GM04504 (cell line): ENCODE results near the gene CERT1.

Source experiments
- DNase-seq: peaks from one replicate; pipeline ENCODE4 v3.0.0-alpha.2; 2012; ENCODE audit warnings: low read depth

Gene CERT1

GRCh38 chr5:75389430-75389829 is 122.0 kb downstream of the CERT1 start:
- DNase-seq, result no peak

- DNase-seq, result no peak
Observed at GRCh38 chr5:75387806-75388205, 123.6 kb downstream of the CERT1 start.

GRCh38 chr5:75384218-75384617 is 127.2 kb downstream of the CERT1 start:
- no peak for DNase-seq

GRCh38 chr5:75381456-75381855 is 130.0 kb downstream of the CERT1 start:
- no peak for DNase-seq

- no peak for DNase-seq
Observed at GRCh38 chr5:75380099-75380498, 131.3 kb downstream of the CERT1 start.

- no peak for DNase-seq
Observed at GRCh38 chr5:75375414-75375813, 136.0 kb downstream of the CERT1 start.

- no peak for DNase-seq
Observed at GRCh38 chr5:75374394-75374814, 137.0 kb downstream of the CERT1 start.

GRCh38 chr5:75373862-75374261 is 137.6 kb downstream of the CERT1 start:
- no peak for DNase-seq

GRCh38 chr5:75368391-75368790 is 143.0 kb downstream of the CERT1 start:
- DNase-seq, result peak; percentile 17

- peak; percentile 28 for DNase-seq
Observed at GRCh38 chr5:75367401-75367800, 144.0 kb downstream of the CERT1 start.

GRCh38 chr5:75366787-75367186 is 144.6 kb downstream of the CERT1 start:
- DNase-seq, result no peak

- no peak for DNase-seq
Observed at GRCh38 chr5:75365740-75366139, 145.7 kb downstream of the CERT1 start.

GRCh38 chr5:75364571-75365280 is 146.7 kb downstream of the CERT1 start:
- DNase-seq, result no peak

- no peak for DNase-seq
Observed at GRCh38 chr5:75363726-75364495, 147.5 kb downstream of the CERT1 start.

GRCh38 chr5:75363111-75363510 is 148.3 kb downstream of the CERT1 start:
- no peak for DNase-seq

- DNase-seq, result no peak
Observed at GRCh38 chr5:75362474-75362975, 148.9 kb downstream of the CERT1 start.

- no peak for DNase-seq
Observed at GRCh38 chr5:75361310-75361709, 150.1 kb downstream of the CERT1 start.

- no peak for DNase-seq
Observed at GRCh38 chr5:75358117-75358516, 153.3 kb downstream of the CERT1 start.

- DNase-seq, result no peak
Observed at GRCh38 chr5:75356719-75357118, 154.7 kb downstream of the CERT1 start.

GRCh38 chr5:75355236-75355635 is 156.2 kb downstream of the CERT1 start:
- DNase-seq, result no peak

- DNase-seq, result no peak
Observed at GRCh38 chr5:75351139-75351926, 160.1 kb downstream of the CERT1 start.

- no peak for DNase-seq
Observed at GRCh38 chr5:75349663-75350062, 161.8 kb downstream of the CERT1 start.

- DNase-seq, result no peak
Observed at GRCh38 chr5:75348241-75348640, 163.2 kb downstream of the CERT1 start.
